Suppressor macrophage treated with lipopolysaccharide for 1 hour (primary cell): ENCODE measurements around the gene SBF2.
"Not testable (repeated sequence)": the region's sequence is repeated elsewhere in the genome, so short reads cannot be mapped to it uniquely, and the experiment has no call there.

ENCODE experiments used
- DNase-seq, 3 donors: peaks; one replicate each; pipeline ENCODE4 v3.0.0-alpha.2; 2020 to 2022

The SBF2 gene

DNA sequence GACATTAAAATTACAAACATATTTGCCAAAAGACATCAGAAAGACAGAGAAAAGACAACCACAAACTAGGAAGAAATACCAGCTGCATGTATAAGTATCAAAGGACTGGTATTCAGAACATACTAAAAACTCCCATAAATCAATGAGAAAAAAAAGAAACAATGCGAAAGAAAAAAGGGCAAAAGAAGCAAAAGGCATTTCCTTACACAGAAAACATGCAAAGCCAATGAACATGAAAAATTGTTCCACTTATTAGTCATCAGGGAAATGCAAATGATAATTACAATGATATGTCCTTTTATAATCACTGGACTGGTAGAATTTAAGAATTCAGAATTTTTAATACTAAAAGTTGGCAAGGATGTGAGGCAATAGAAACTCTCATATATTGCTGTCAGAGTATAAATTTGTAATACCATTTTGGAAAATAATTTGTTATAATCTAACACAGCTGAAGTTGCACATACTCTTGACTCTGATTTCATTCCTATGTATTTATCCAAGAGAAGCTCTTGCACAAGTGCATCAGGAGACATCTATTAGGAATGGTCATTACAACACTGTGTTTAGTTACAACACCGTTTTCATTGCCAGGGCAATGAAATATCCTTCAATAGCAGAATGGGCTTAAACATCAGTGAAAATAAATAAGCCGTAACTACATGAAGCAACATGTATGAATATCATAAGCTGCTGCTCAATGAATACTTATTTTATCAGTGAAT, 350.5 kb downstream of the SBF2 start:
- DNase-seq: no peak

DNA sequence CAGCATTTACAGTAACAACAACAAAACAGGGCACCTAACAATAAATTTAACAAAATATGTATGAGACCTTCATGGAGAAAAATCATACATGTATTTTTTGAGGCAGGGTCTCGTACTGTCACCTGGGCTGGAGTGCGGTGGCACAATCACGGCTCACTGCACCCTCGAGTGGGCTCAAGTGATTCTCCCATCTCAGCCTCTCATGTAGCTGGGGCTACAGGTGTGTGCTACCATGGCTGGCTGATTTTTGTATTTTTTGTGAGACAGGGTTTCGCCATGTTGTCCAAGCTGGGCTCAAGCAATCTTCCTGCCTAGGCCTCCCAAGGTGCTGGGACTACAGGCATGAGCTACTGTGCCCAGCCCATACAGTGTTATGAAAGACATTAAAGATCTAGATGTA, 352.0 kb downstream of the SBF2 start:
- DNase-seq: no peak

DNA sequence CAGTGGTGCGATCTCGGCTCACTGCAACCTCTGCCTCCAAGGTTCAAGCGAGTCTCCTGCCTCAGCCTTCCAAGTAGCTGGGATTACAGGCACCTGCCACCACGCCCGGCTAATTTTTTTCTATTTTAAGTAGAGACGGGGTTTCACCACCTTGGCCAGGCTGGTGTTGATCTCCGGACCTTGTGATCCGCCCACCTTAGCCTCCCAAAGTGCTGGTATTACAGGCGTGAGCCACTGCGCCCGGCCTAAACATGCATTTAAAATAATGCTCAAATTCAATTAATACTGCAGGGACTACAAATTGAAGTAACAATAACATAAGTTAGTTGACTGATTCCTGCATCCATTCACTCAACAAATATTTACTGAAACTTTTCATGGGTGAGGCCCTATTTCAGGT, 354.9 kb downstream of the SBF2 start:
- DNase-seq: not testable (repeated sequence)

DNA sequence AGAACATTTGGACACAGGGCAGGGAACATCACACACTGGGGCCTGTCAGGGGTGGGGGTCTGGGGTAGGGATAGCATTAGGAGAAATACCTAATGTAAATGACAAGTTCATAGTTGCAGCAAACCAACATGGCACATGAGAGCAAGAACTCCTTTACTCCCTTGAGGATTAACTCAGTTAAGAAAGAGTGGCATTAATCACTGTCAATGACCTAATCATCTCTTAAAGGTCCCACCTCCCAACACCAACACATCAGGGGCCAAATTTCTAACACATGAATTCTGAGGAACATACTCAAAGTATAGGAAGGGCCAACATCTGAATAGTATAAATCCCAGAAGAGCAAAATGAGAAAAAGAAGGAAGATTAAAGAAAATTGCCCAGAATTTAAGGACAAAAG, 357.3 kb downstream of the SBF2 start:
- DNase-seq: no peak

DNA sequence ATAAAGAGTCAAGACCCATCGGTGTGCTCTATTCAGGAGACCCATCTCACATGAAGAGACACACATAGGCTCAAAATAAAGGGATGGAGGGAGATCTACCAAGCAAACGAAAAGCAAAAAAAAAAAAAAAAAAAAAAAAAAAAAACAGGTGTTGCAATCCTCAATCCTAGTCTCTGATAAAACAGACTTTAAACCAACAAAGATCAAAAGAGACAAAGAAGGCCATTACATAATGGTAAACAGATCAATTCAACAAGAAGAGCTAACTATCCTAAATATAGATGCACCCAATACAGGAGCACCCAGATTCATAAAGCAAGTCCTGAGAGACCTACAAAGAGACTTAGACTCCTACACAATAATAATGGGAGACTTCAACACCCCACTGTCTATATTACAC, 361.2 kb downstream of the SBF2 start:
- DNase-seq: not testable (repeated sequence)

DNA sequence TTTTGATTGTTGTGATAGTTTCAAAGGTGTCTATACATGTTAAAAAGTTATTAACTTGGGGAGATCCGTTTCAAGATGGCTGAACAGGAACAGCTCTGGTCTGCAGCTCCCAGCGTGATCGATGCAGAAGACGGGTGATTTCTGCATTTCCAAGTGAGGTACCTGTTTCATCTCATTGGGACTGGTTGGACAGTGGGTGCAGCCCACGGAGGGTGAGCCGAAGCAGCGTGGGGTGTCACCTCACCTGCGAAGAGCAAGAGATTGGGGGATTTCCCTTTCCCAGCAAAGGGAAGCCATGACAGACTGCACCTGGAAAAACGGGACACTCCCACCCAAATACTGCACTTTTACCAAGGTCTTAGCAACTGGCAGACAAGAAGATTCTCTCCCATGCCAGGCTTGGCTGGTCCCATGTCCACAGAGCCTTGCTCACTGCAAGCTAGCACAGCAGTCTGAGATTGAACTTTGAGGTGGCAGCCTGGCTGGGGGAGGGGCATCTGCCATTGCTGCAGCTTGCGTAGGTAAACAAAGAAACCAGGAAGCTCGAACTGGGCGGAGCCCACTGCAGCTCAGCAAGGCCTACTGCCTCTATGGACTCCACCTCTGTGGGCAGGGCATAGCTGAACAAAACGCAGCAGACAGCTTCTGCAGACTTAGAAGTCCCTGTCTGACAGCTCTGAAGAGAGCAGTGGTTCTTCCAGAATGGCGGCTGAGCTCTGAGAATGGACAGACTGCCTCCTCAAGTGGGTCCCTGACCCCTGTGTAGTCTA, 363.3 kb downstream of the SBF2 start:
- not testable (repeated sequence) for DNase-seq

DNA sequence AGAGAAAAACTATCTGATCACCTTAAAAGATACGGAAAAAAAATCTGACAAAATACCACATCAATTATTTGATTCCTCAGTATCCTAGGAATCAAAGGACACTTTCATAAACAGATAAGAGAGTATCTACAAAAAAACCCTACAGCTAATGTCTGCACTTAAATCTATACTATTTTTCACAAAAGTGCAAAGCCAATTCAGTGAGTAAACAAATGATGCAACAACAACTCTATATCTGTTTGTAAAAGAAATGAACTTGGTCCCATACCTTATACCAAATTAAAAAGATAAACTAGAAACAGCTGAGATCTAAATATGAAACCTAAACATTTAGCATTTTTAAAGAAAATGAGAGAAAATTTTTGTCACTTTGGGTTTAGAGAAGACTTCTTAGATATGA, 366.3 kb downstream of the SBF2 start:
- no peak for DNase-seq

DNA sequence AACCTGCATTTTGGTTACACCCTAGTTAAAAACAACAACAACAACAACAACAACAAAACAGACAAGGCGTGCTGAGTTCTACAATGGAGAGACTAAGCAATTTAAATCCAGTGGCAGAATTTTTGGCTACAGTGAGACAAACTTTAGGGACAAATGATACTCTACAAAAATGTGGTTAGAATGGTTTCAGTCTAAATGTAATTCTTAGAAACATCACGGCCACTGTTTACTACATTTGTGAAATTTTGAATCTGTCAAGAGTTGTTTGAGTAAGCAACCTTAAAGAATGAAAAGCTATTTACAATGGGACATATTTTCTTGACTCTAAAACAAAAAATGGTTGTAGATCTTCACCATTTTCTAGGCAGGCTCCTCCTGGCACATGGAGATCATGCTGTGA, 370.7 kb downstream of the SBF2 start:
- no peak for DNase-seq

DNA sequence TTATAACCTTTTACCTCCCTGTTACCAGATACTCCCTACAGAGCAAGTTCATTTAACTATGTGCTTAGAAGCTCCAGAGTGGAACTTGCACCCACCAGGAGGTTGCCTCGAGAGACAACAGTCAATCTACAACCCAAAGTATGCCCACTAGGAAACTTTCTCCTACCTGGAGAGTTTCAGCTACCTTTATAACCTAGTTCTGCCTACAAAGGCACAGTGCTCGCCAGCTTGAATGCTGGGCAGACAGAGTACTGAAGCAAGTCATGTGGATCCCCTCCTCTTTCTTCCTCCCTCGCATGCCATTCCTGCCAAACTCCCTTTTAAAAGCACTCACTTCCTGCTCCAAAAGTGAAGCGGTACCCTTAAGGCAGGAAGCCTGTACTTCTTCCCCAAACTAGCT, 371.2 kb downstream of the SBF2 start:
- DNase-seq: peak in 1 of 3 donors; percentile 11

DNA sequence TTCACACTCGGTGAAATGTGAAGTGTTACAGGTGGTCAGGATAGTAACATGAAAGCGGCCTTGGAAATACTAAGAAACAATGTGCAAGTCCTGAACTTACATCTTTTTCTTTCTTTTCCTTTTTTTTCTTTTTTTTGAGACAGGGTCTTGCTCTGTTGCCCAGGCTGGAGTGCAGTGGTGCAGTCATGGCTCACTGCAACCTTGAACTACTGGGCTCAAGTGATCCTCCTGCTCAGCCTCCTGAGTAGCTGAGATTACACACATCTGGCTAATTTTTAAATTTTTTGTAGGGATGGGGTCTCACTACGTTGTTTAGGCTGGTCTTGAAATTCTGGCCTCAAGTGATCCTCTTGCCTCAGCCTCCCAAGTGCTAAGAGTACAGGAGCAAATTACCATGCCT, 377.5 kb downstream of the SBF2 start:
- DNase-seq: no peak

DNA sequence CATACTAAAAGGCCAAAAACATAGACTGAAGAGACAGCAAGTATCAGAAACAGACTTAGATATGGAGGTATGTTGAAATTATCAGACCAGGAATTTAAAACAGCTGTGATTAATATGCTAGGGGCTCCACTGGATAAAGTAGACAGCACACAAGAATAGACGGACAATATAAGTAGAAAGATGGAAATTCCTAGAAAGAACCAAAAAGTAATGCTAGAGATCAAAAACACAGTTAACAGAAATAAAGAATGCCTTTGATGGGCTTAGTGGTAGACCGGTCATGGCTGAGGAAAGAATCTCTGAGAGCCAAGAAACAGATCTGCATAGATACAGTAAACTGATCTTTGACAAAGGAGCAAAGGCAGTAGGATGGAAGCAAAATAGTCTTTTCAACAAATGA, 380.0 kb downstream of the SBF2 start:
- DNase-seq: no peak

DNA sequence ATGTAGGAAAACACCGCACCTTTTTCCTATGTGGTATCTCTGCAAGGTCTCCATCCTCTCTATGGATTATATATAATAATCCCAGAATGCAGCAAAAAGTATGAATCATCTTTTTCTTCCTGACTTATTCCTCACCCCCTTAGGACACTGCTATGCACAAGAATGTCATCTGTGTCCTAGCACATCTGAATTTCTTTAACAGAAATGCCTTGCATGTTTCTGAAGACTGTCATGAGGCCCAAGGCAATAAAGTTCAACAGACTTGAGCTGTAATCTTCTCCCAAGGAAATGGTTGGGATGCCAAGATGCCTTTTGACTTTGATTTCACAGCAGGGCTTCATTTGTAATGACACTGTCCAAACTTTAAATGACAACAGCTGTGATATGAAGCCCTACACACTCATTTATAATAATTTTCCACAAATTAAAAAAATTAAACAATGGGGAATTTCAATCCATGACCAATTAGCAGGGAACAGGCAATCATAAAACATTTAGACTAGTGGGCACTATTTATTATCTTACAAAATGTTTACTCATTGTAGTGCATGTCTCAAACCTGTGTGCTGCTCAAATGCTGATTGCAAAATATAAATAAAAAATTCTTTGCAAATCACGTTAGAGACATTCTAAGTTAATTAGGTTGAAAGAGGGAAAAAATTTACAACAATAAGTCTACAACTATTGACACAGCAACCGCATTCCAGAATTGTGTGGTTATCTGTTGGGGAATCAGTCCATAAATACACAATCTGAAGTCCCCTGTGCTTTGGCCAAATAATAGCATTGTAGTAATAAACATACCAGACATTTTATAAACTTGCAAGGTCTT, 387.8 kb downstream of the SBF2 start:
- no peak for DNase-seq

DNA sequence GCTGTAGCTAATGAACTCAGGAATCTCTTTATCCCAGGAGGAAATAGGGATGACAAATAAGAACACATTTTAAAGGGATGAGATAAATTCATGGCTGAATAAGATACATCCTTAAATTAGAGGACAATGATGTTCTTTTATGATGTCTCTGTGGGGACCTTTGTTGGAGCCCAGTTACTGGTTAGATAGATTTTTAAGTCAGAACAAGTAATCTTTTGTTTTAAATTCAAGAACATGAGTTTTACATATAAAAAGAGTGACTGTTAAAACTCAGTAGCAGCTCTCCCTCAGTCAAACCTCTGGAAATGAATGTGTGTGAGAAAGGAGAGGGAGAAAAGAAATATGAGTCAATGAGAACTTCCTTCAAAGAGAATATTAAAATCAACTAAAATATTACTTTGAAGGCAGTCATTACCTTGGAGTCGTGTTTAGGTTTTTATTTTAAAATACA, 388.5 kb downstream of the SBF2 start:
- DNase-seq: no peak

DNA sequence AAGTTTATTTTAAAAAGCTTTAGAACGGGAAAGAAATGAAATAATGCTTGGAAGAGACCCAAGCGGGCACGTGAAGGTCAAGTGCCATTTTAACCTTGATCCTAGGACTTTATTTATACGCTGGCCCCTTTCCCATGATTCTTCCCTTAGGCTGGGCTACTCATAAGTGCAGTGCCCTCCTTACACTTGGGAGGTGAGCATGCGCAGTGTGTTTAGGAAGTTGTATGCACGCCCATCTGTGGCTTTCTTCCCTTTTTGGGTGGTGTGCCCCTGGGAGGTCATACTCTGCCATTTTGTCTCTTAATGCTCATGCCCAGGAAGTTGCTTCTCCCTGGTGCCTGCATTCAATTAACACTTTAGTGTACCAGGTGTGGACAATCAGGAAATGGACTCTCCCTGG, 390.4 kb downstream of the SBF2 start:
- no peak for DNase-seq

DNA sequence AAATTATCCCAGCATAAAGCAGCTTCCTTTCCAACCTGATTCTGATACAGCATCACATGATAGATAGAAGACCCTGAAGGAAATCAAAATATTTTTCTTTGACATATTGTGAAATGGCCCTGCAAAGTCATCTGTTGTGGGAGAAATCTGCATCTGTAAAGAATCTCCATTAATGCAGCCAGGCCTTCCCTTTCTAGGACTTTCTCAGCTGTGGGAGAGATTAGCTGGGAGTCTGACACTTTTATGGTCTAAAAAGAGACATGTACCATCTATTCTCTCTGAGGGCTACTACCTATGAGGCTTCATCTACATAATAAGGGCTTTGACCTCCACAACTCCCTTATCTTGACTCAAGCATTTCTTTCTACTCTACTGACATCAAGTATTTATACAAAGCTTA, 392.1 kb downstream of the SBF2 start:
- no peak for DNase-seq

DNA sequence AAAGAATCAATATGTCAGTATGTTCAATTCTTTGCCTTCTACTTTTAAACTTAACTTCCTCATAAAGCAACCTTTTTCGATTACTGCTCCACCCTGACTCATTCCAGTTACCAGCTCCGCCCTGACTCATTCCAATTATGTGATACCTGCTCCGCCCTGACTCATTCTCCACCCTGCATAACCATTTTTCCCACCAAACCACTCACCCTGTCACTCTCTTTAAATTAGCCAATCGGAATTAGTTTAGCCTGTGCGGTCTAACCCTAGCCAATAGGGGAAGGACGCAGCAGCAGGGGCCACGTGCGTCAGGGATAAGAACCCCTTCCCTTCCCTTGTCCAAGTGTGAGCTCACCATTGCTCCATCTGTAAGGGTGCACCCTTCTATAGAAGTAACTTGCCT, 393.8 kb downstream of the SBF2 start:
- peak; percentile 47 to 73 (median 71) for DNase-seq

DNA sequence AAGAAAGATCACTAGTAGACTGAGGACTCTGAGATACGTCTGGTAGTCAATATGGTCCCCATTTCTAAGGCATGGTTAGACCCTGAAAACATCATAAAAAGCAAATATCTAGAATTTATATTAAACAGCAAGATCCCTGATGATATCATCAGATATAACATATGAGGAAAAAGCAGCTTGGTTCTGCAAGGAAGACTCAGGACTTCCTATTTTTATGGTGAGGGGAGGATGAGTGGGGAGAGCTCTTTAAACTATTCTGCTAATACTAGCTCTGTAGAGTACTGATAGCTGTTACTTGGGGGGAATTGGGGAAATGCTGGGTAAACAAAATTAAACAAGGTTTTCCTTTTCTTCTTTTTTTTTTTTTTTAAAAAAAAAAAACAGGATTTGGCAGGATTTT, 394.3 kb downstream of the SBF2 start:
- DNase-seq: peak; percentile 15 to 45 (median 42)

DNA sequence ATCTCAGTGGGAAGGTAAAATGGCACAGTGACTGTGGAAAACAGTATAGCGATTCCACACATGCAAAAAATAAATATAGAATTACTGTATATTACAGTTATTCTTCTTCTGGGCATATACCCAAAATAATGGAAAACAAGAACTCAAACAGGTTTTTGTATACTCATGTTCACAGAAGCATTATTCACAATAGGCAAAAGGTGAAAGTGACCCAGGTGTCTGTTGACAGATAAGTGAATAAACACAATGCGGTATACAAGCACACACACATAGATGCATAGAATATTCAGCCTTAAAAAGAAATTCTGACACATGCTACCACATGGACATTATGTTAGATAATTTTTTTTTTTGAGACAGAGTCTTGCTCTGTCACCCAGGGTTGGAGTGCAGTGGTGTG, 397.1 kb downstream of the SBF2 start:
- DNase-seq: no peak

DNA sequence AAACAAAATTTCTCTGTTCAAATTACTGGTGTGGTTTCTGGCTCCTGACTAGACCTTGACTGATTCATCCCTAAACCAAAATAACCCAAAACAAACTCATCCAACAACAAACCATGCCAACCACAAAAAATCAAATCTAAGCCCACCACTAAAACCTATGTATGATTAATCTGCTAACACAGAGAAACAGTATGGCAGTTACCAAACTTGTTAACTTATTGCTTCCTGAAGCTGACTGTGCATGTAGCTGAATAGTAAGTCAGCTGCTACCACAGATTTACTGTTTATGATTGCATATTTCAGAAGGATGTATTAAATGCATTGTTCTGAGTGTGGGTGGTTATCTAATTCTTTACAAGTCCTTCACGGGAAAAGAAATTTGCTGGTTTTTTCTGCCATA, 399.0 kb downstream of the SBF2 start:
- no peak for DNase-seq

DNA sequence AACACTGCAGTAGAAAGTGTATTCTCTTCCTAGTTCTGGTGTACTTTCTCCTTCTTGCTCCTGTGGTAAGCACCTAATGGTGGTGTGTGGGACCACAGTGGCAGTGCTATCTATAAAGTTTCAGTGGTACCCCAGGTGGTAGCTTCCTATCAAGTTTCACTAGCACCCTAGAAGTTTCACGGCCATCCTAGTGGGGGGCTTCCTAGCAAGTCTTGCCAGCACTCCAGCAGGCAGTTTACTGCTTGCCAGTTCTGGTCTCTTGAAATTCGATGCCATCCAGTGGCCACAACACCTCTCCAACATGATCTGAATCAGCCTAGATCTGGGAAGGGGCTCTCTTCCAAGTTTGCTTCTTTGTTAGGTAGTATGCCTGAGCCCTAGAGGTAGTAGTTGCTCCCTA, 400.5 kb downstream of the SBF2 start:
- DNase-seq: no peak

DNA sequence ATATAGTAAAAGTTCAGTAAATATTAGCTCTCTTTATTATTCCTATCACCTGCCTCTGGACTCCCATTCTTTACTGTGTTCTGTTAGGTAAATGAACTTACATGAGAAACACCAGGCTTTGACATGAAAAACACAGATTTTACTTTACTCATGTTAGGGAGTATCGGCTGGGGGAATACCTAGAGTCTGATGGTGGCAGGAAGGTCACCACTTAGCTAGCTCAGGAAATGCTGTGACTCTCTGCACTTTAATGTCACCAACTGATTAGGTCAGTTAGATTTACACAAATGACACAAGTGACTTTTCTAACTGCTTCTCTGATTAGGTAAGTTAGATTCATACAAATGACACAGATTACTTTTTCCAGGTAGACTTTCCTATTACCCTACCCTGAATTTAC, 405.1 kb downstream of the SBF2 start:
- no peak for DNase-seq

DNA sequence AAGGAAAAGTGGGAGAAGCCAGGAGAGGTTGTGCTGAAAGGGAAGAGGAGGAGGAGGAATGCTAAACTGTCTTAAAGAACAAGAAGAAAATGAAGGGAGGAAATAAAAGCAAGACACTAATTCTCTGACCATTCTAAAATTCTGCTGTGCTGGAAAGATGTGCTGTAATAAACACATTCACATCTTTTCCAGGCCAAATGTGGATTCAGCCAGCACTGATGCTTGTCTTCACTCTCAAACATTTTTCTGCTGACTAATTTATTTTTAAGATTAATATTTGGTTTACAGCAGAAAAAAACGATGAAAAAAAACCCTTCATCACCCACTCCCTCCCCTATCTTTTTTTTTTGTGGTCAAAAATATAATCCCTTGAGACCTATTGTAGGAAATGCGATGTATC, 406.5 kb downstream of the SBF2 start:
- DNase-seq: no peak

DNA sequence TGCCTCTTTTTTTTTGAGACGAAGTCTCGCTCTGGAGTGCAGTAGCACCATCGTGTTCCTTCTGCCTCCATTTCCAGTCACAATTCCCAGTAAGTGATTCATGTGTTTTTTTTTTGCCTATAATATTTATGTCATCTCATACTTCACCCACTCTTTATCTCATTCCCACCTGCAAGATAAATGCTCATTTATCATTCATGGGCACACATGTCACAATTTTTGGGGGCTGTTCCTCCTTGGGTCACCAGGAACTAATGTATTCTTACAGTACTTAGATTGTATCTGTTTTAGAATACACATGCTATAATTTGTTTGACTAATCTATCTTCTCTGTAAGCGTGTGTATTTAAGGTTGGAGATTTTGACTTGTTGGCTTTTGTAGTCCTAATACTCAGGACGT, 407.4 kb downstream of the SBF2 start:
- no peak for DNase-seq

DNA sequence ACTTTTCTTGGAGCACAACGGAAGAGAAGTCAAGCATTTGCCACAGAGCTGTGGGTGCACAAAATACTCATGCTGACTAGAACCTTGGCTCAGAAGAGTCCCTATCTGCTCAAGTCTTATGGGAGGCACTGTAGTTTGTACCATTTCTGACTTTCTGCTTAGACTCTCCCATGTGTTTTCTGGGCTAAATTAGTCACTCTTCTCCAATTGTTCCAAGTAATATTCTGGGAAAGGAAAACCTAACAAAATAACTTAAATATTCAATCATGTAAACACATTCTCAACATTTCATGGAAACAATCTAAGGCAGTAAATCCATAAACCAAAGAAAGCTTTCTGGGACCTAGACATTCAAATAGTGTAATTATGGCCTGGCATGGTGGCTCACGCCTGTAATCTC, 409.4 kb downstream of the SBF2 start:
- no peak for DNase-seq
